Lower leg skin (tissue), 3 donors: ENCODE results near the gene TNP1.

Experiments
- POLR2A ChIP-seq, 2 donors: fragments of 450-650 bp; IDR thresholded peaks; one replicate each; pipeline ENCODE4 v1.6.1; 2016 to 2017; ENCODE audit warnings: antibody characterized with exemption in 2 of 2, mild to moderate bottlenecking in 1 of 2, moderate library complexity in 1 of 2
- TF ChIP-seq, protein P1 (sequence below), 3 donors: fragments of 450-650 bp; IDR thresholded peaks; one replicate each; pipeline ENCODE4 v1.5.1; 2016; ENCODE audit warnings: antibody characterized with exemption in 3 of 3, mild to moderate bottlenecking in 3 of 3, moderate library complexity in 2 of 3

DNA sequence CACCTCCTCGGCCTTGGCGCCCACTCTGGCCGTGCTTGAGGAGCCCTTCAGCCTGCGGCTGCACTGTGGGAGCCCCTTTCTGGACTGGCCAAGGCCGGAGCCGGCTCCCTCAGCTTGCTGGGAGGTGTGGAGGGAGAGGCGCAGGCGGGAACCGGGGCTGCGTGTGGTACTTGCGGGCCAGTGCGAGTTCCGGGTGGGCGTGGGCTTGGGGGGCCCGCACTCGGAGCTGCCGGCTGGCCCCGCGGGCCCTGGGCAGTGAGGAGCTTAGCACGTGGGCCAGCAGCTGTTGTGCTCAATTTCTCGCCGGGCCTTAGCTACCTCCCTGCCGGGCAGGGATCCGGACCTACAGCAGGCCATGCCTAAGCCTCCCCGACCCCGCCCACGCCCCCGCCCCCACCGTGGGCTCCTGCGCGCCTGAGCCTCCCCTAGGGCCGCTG, 25.3 kb upstream of the TNP1 start:
- TF ChIP-seq, protein P1, sequence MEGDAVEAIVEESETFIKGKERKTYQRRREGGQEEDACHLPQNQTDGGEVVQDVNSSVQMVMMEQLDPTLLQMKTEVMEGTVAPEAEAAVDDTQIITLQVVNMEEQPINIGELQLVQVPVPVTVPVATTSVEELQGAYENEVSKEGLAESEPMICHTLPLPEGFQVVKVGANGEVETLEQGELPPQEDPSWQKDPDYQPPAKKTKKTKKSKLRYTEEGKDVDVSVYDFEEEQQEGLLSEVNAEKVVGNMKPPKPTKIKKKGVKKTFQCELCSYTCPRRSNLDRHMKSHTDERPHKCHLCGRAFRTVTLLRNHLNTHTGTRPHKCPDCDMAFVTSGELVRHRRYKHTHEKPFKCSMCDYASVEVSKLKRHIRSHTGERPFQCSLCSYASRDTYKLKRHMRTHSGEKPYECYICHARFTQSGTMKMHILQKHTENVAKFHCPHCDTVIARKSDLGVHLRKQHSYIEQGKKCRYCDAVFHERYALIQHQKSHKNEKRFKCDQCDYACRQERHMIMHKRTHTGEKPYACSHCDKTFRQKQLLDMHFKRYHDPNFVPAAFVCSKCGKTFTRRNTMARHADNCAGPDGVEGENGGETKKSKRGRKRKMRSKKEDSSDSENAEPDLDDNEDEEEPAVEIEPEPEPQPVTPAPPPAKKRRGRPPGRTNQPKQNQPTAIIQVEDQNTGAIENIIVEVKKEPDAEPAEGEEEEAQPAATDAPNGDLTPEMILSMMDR (IDR thresholded peaks at IDR 0.05) = no peak
- TF ChIP-seq POLR2A (IDR thresholded peaks at IDR 0.05) = no peak
